ENCODE results near the gene STAG3. TPM values are rescaled to one million over a fixed set of nuclear protein-coding genes. Genes with fewer than 3 reads are reported as not detected.

Gene STAG3
- total and polyA plus RNA-seq, 2 donors (not counting 1 experiment from before 2014, with no cell fraction given), result 24.8 to 33.4 TPM

GRCh38 chr7:100158229-100159098, 19.3 kb upstream of the STAG3 start, which contains the start of gene TRAPPC14:
TSS of gene TRAPPC14 (minus strand) at chr7:100158723. CDS start at chr7:100158499, 224 bp downstream.
- peak within 1 kb of the TSS; percentile 90 for H3K27ac Mint-ChIP-seq
- peaks cover 23% of the 10 kb centered on the region for H3K79me2 ChIP-seq (ENCODE audit: control insufficient read depth, insufficient read depth, low read length)
- H3K27me3 Mint-ChIP-seq, result no peaks in the 10 kb centered on the region
- peak within 1 kb of the TSS; percentile 89 for H3K4me3 Mint-ChIP-seq
- H3K27me3 ChIP-seq (replicated peaks in 1 of 4; ENCODE audit: control extremely low read depth in 1 of 4, control insufficient read depth in 3 of 4, insufficient read depth in 4 of 4, low read length in 3 of 4), result no peaks in the 10 kb centered on the region
- H3K36me3 ChIP-seq (replicated peaks in 1 of 2; ENCODE audit: control extremely low read depth in 1 of 2, control insufficient read depth in 1 of 2, extremely low read depth in 1 of 2, insufficient read depth in 2 of 2, low read length in 1 of 2), result peaks cover 0 to 41% of the 10 kb centered on the region in 2 experiments
- DNase-seq (peak; percentile 93), ATAC-seq (ENCODE audit: low read depth) (peak; percentile 93)
- H3K27ac ChIP-seq (ENCODE audit: low read length in 2 of 2), result peak within 1 kb of the TSS; percentile 68 to 84
- ChIA-PET POLR2A (interaction anchor here (0.7 to 2.9 kb wide), 2 partner anchors 10 to 30 kb away, joined by 5 to 16 read pairs; partner anchors contain the start of gene LAMTOR4), CTCF (interaction anchor here (0.5 to 5.1 kb wide), 6 partner anchors 9 to 38 kb away, joined by 3 to 18 read pairs (median 4); partner anchors contain the start of gene LAMTOR4)
- WGBS (ENCODE audit: insufficient coverage), result under 1% methylated on average over 81 of the region's 87 CpGs
- H2AFZ ChIP-seq (ENCODE audit: insufficient read depth, low read depth, low read length, poor library complexity, severe bottlenecking), result peak within 1 kb of the TSS; percentile 97
- H3K9ac ChIP-seq (ENCODE audit: low read length), result peak within 1 kb of the TSS; percentile 95
- peak within 1 kb of the TSS; percentile 56 to 95 (median 73) for H3K4me3 ChIP-seq (ENCODE audit: control extremely low read depth in 1 of 5, extremely low read depth in 1 of 5, insufficient read depth in 1 of 5, low read depth in 2 of 5, low read length in 4 of 5)
- peaks cover 28% of the 10 kb centered on the region for H4K20me1 ChIP-seq (ENCODE audit: control insufficient read depth, insufficient read depth, low read length, poor library complexity, severe bottlenecking)
- peaks cover 22 to 27% of the 10 kb centered on the region in 2 donors for H3K4me1 ChIP-seq (ENCODE audit: control insufficient read depth in 2 of 2, insufficient read depth in 2 of 2, low read length in 2 of 2)
- intact Hi-C loops (cut with micrococcal nuclease), result loop anchor here (1.0 to 5.0 kb wide), 6 partner anchors 10 to 179 kb away; partner anchors contain the start of genes GAL3ST4, GPC2, LAMTOR4 and MBLAC1
- TF ChIP-seq EZH2 (IDR thresholded peaks at IDR 0.05; ENCODE audit: borderline replicate concordance, insufficient read depth, low read depth, low read length, poor library complexity, severe bottlenecking), result no peak
- TF ChIP-seq, protein P1, sequence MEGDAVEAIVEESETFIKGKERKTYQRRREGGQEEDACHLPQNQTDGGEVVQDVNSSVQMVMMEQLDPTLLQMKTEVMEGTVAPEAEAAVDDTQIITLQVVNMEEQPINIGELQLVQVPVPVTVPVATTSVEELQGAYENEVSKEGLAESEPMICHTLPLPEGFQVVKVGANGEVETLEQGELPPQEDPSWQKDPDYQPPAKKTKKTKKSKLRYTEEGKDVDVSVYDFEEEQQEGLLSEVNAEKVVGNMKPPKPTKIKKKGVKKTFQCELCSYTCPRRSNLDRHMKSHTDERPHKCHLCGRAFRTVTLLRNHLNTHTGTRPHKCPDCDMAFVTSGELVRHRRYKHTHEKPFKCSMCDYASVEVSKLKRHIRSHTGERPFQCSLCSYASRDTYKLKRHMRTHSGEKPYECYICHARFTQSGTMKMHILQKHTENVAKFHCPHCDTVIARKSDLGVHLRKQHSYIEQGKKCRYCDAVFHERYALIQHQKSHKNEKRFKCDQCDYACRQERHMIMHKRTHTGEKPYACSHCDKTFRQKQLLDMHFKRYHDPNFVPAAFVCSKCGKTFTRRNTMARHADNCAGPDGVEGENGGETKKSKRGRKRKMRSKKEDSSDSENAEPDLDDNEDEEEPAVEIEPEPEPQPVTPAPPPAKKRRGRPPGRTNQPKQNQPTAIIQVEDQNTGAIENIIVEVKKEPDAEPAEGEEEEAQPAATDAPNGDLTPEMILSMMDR (IDR thresholded peaks at IDR 0.05), result no peak
- H3K4me1 Mint-ChIP-seq, result peaks cover 43% of the 10 kb centered on the region
- no peaks in the 10 kb centered on the region for H3K9me3 ChIP-seq (ENCODE audit: control extremely low read depth in 1 of 3, control insufficient read depth in 2 of 3, insufficient read depth in 1 of 3, low read length in 2 of 3)
- peak within 1 kb of the TSS; percentile 92 for H3K4me2 ChIP-seq (replicated peaks; ENCODE audit: low read depth, low read length, poor library complexity, severe bottlenecking)
- no peaks in the 10 kb centered on the region for H3K9me3 Mint-ChIP-seq (ENCODE audit: insufficient read depth)
